ENCODE data around the gene EHMT2.

GRCh38 chr6:31928672-31928939 lies 31.1 kb upstream of the EHMT2 start:
- TF ChIP-seq CTCF (IDR thresholded peaks at IDR 0.05; ENCODE audit: extremely low read depth in 1 of 2, insufficient read depth in 1 of 2, low read depth in 1 of 2, low read length in 2 of 2) (no peak), POLR2AphosphoS5 (IDR thresholded peaks at IDR 0.05; ENCODE audit: insufficient read depth, low read depth, low read length) (no peak), POLR2A (IDR thresholded peaks at IDR 0.05; ENCODE audit: low read depth, low read length) (no peak), EZH2 (IDR thresholded peaks at IDR 0.05; ENCODE audit: borderline replicate concordance, low read depth, low read length, severe bottlenecking) (no peak), FOS (IDR thresholded peaks at IDR 0.05; ENCODE audit: borderline replicate concordance, insufficient read depth, low read length) (no peak)
